K562 (cell line): ENCODE results near the gene FRRS1L. TPM values are rescaled to one million over a fixed set of nuclear protein-coding genes. Genes with fewer than 3 reads are reported as not detected.
A peak's percentile ranks its signal among the peaks of the same experiment; 100 is the strongest.

Source experiments
- ATAC-seq: fragments of 200-7000 bp; cut with Tn5 transposase; 3 replicates; pipeline ENCODE4 v1.9.1; 2020; ENCODE audit warnings: moderate library complexity
- BruUV-seq: library from RNA; stranded (reverse); fragments of 400-500 nt; replicated peaks from 2 replicates; lab custom pipeline; 2021; lab: Mats Ljungman, UMichigan
- CTCF ChIA-PET: fragments of 300-600 bp; formaldehyde crosslinking; extraction: SDS; loops from one replicate; lab custom pipeline; 2021; ENCODE audit warnings: low intra/inter-chr PET ratio; lab: Yijun Ruan, JAX
- POLR2A ChIA-PET: fragments of 300-600, 350-650 bp; sonication (Branson Sonifier 250); formaldehyde crosslinking; extraction: SDS; loops from one replicate; lab custom pipeline; 2021; ENCODE audit warnings: antibody characterized with exemption, inconsistent platforms; lab: Yijun Ruan, JAX
- DNase-seq, 4 experiments: peaks; one replicate each; pipeline versions ENCODE4 v3.0.0 to v3.0.0-alpha.2; 2011 to 2018; ENCODE audit warnings: low spot score in 3 of 4, mixed read lengths in 3 of 4; ENCODE audit errors: extremely low read depth in 1 of 4
- FAIRE-seq: peaks from 2 replicates; lab custom pipeline; 2011; peaks lifted over from hg19 to GRCh38; lab: Jason Lieb, UNC
- H2AFZ ChIP-seq: 2 replicates; pipeline ENCODE4 v1.6.0; 2011; ENCODE audit warnings: low read depth, low read length, control low read depth, inconsistent platforms
- H3K27ac ChIP-seq: fragments of 200-600 bp; 3 replicates; pipeline ENCODE4 v1.8.0; 2011; ENCODE audit warnings: low read depth, mild to moderate bottlenecking, control low read depth, inconsistent platforms, low read length, moderate library complexity, mixed read lengths; ENCODE audit errors: extremely low read depth
- H3K27me3 ChIP-seq, 2 experiments: fragments of 300-600 bp in 1 of 2; 2 replicates in 1 of 2; 3 replicates in 1 of 2; pipeline versions ENCODE4 v1.6.0 to v1.8.0; 2011; ENCODE audit warnings: inconsistent platforms in 2 of 2, low read length in 2 of 2, mild to moderate bottlenecking in 1 of 2, mixed read lengths in 1 of 2, moderate library complexity in 1 of 2; ENCODE audit not compliant: control insufficient read depth in 2 of 2, insufficient read depth in 2 of 2
- H3K36me3 ChIP-seq: fragments of 300-600 bp; 3 replicates; pipeline ENCODE4 v1.8.0; 2011; ENCODE audit warnings: mild to moderate bottlenecking, low read length, inconsistent platforms; ENCODE audit not compliant: control insufficient read depth, insufficient read depth
- H3K4me1 ChIP-seq, 2 experiments: fragments of 200-600 bp in 1 of 2; replicated peaks in 1 of 2; 2 replicates in 1 of 2; 3 replicates in 1 of 2; pipeline versions ENCODE4 v1.5.1 to v1.8.0; 2011; ENCODE audit warnings: inconsistent platforms in 2 of 2, low read length in 2 of 2, mild to moderate bottlenecking in 1 of 2, mixed read lengths in 1 of 2, moderate library complexity in 1 of 2; ENCODE audit not compliant: control insufficient read depth in 2 of 2, insufficient read depth in 2 of 2
- H3K4me2 ChIP-seq: 2 replicates; pipeline ENCODE4 v1.6.1; 2011; ENCODE audit warnings: low read length, control low read depth, inconsistent platforms, mixed read lengths; ENCODE audit not compliant: insufficient read depth
- H3K4me3 ChIP-seq: fragments of 200-600 bp; sonication (generic), shearing (Covaris generic); 2 replicates; pipeline ENCODE4 v1.5.1; 2016; ENCODE audit warnings: control low read depth, inconsistent platforms
- H3K79me2 ChIP-seq: fragments of 200-600 bp; 3 replicates; pipeline ENCODE4 v1.8.0; 2011; ENCODE audit warnings: low read length, inconsistent platforms; ENCODE audit not compliant: control insufficient read depth, insufficient read depth
- H3K9ac ChIP-seq, 2 experiments: 2 replicates each; pipeline versions ENCODE4 v1.6.0 to v1.6.1; 2011; ENCODE audit warnings: low read depth in 2 of 2, low read length in 2 of 2, control low read depth in 1 of 2, inconsistent platforms in 1 of 2, mild to moderate bottlenecking in 1 of 2, mixed read lengths in 1 of 2; ENCODE audit not compliant: insufficient read depth in 1 of 2
- H3K9me1 ChIP-seq: one replicate; pipeline ENCODE4 v1.6.0; 2011; ENCODE audit warnings: inconsistent platforms, mild to moderate bottlenecking, low read length, moderate library complexity; ENCODE audit not compliant: control insufficient read depth, insufficient read depth
- H3K9me3 ChIP-seq: replicated peaks from 2 replicates; pipeline ENCODE4 v1.5.1; 2011; ENCODE audit warnings: low read depth, low read length, inconsistent platforms; ENCODE audit not compliant: control insufficient read depth, insufficient read depth
- H4K20me1 ChIP-seq: replicated peaks from 2 replicates; pipeline ENCODE4 v1.6.1; 2011; ENCODE audit warnings: low read length, inconsistent platforms, mixed read lengths; ENCODE audit not compliant: control insufficient read depth, insufficient read depth
- ARID3B ChIP-seq: fragments of 250-450 bp; sonication (Bioruptor Pico); IDR thresholded peaks from 2 replicates; pipeline ENCODE4 v1.4.0; 2020; ENCODE audit warnings: borderline replicate concordance
- C11orf30 ChIP-seq: fragments of 450-650 bp; IDR thresholded peaks from 2 replicates; pipeline ENCODE4 v1.6.1; 2016; ENCODE audit warnings: low read depth, mild to moderate bottlenecking
- FIP1L1 ChIP-seq: fragments of 200-400 bp; formaldehyde crosslinking; IDR thresholded peaks from 2 replicates; pipeline ENCODE4 v1.6.1; 2018; ENCODE audit warnings: mild to moderate bottlenecking, low read depth, low read length; ENCODE audit not compliant: poor library complexity, severe bottlenecking
- MAFF ChIP-seq: IDR thresholded peaks from 2 replicates; pipeline ENCODE4 v1.6.1; 2012; ENCODE audit warnings: low read length, improper control_type of control experiment
- MAFG ChIP-seq: fragments of 450-650 bp; conservative IDR thresholded peaks from 2 replicates; pipeline ENCODE4 v1.6.1; 2016; ENCODE audit warnings: missing genetic modification characterization, missing compliant biosample characterization
- MAFK ChIP-seq: IDR thresholded peaks from 2 replicates; pipeline ENCODE4 v1.6.1; 2011; ENCODE audit warnings: low read length, improper control_type of control experiment
- NBN ChIP-seq: fragments of 450-650 bp; IDR thresholded peaks from 2 replicates; pipeline ENCODE4 v1.6.1; 2016; ENCODE audit warnings: low read depth, mild to moderate bottlenecking
- ZBTB34 ChIP-seq: fragments of 250-450 bp; sonication (Bioruptor Pico); IDR thresholded peaks from 2 replicates; pipeline ENCODE4 v1.8.0; 2021; ENCODE audit warnings: mild to moderate bottlenecking, moderate library complexity
- ZNF217 ChIP-seq: sonication (generic); formaldehyde crosslinking; IDR thresholded peaks from 2 replicates; pipeline ENCODE4 v1.8.0; 2022; ENCODE audit warnings: mild to moderate bottlenecking, missing genetic modification reagents
- ZNF316 ChIP-seq: fragments of 450-650 bp; IDR thresholded peaks from 2 replicates; pipeline ENCODE4 v1.6.1; 2016
- ZNF75A ChIP-seq: fragments of 450-650 bp; formaldehyde crosslinking; IDR thresholded peaks from 2 replicates; pipeline ENCODE4 v1.4.0; 2020; ENCODE audit warnings: mild to moderate bottlenecking
- WGBS: fragments of 100-300 bp; shearing (Covaris generic); methylation state at CpG from one replicate; pipeline ENCODE4 v1.1.6; 2016; ENCODE audit warnings: low coverage, mixed read lengths; ENCODE audit not compliant: insufficient coverage; ENCODE audit errors: missing lambda C conversion rate; 5-methylcytosine and 5-hydroxymethylcytosine counted together
- in situ Hi-C: fragments of 300-500 bp; cut with MboI; formaldehyde crosslinking; loops from 4 replicates; pipeline ENCODE4 v1.15.0; 2018; ENCODE audit warnings: inconsistent platforms, mixed read lengths
- intact Hi-C: fragments of 100-400 bp; cut with micrococcal nuclease; formaldehyde crosslinking; loops from 2 replicates; pipeline ENCODE4 v1.14.2; 2022
- polyA plus RNA-seq, 8 experiments: library from polyadenylated mRNA; depleted of rRNA in 4 of 8; stranded (reverse) in 5 of 8; unstranded in 3 of 8; fragments of >200 nt; fragmentation: Nextera tagmentation in 2 of 8; fragmentation: Illumina TruSeq in 1 of 8; extraction: Ambion mirVana in 2 of 8; extraction: Trizol in 1 of 8; gene quantifications; 2 replicates each; pipeline versions ENCODE4 v1.2.1 to v1.2.3, GENCODE V29; 2011 to 2014; ENCODE audit warnings: inconsistent platforms in 1 of 8, missing spikeins in 1 of 8
- total RNA-seq, 7 experiments: library from RNA; depleted of rRNA in 6 of 7; stranded (reverse); fragments of >200 nt in 6 of 7; fragmentation: Illumina TruSeq in 2 of 7; extraction: Trizol in 2 of 7; gene quantifications; 2 replicates each; pipeline versions ENCODE4 v1.2.1 to v1.2.3, GENCODE V29; 2011 to 2021; ENCODE audit warnings: low replicate concordance in 1 of 7
- TF ChIP-seq, protein P1 (sequence below): fragments of 250-450 bp; sonication (Bioruptor Pico); IDR thresholded peaks from 2 replicates; pipeline ENCODE4 v1.8.0; 2022; ENCODE audit warnings: inconsistent platforms

Gene FRRS1L
- total and polyA plus RNA-seq, 9 of the 15 experiments (the other 6 are each of a cell fraction or from before 2014, with no cell fraction given): under 0.01 to 0.04 (median 0.03) TPM; not detected in 5

GRCh38 chr9:109117856-109118807, 48.9 kb downstream of the FRRS1L start (continued):
- TF ChIP-seq ZNF75A (CRISPR knock-in tag) (no peak), ZNF217 (CRISPR knock-in tag) (no peak)
- TF ChIP-seq, all 486 proteins: peak for 65

DNA sequence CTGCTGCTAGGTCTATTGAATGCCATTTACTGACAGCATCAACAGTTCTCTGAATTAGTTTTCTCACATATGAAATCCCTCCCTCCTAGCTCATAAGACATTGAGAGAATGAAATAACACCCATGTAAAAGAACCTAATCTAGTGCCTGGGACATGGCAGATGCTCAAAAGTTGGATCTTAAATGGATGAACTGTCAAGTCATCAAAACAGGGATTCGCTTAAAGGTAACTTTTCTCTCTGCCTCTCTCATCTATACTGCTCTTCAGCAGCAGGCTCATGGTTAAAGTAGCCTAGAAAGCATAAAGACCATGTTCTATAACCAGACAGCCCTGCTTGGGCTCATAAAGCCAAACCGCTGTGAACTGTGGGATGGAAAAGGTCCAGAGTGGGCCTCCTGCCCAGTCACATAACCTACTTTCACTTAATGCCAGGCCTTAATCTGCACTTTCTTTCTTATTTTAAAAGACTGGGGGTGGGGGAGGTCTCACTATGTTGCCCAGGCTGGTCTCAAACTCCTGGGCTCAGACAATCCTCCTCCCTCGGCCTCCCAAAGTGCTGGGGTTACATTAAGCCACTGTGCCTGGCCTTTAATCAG, 51.0 kb downstream of the FRRS1L start:
- H3K4me2 ChIP-seq: peak overlapping the region; percentile 1; the same call in 1 of the 2 replicates
- no peaks in the 10 kb centered on the region for H3K9me3 ChIP-seq
- FAIRE-seq: no peak
- in situ Hi-C loops (no loop called here), intact Hi-C loops (loop anchor here (5.0 kb wide), 1 partner anchor 104 kb away; the partner anchor contains the start of gene CTNNAL1)
- no peaks in the 10 kb centered on the region for H3K27me3 ChIP-seq
- ChIA-PET CTCF (no interaction called here), POLR2A (interaction anchor here (5.9 kb wide), 1 partner anchor 7 kb away, joined by 48 read pairs; no protein-coding TSS in a partner anchor)
- H3K9ac ChIP-seq: no peak overlapping the region
- H4K20me1 ChIP-seq: peaks cover 25% of the 10 kb centered on the region; the same call in 1 of the 2 replicates
- DNase-seq: no peak
- peaks cover 88% of the 10 kb centered on the region for H3K79me2 ChIP-seq
- WGBS: 83% methylated on average over 3 of the region's 3 CpGs
- H3K4me3 ChIP-seq: no peak overlapping the region
- no peak overlapping the region for H3K27ac ChIP-seq
- H3K4me1 ChIP-seq: peaks cover 26 to 27% of the 10 kb centered on the region in 2 experiments; a peak in 4 of 5 replicates
- ATAC-seq: no peak
- H2AFZ ChIP-seq: no peak overlapping the region
- no peaks in the 10 kb centered on the region for H3K9me1 ChIP-seq
- peak; percentile 59 for TF ChIP-seq MAFK
- TF ChIP-seq C11orf30: peak; percentile 88
- TF ChIP-seq NBN: no peak
- peak; percentile 67 for TF ChIP-seq MAFF
- TF ChIP-seq ZNF316: peak; percentile 94
- TF ChIP-seq MAFG (tag): peak; percentile 68; the same call in 1 of the 2 replicates
- TF ChIP-seq, protein P1, sequence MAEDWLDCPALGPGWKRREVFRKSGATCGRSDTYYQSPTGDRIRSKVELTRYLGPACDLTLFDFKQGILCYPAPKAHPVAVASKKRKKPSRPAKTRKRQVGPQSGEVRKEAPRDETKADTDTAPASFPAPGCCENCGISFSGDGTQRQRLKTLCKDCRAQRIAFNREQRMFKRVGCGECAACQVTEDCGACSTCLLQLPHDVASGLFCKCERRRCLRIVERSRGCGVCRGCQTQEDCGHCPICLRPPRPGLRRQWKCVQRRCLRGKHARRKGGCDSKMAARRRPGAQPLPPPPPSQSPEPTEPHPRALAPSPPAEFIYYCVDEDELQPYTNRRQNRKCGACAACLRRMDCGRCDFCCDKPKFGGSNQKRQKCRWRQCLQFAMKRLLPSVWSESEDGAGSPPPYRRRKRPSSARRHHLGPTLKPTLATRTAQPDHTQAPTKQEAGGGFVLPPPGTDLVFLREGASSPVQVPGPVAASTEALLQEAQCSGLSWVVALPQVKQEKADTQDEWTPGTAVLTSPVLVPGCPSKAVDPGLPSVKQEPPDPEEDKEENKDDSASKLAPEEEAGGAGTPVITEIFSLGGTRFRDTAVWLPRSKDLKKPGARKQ (CRISPR knock-in tag): no peak
- TF ChIP-seq FIP1L1: no peak
- TF ChIP-seq ARID3B (CRISPR knock-in tag): no peak
- no peak for TF ChIP-seq ZBTB34 (CRISPR knock-in tag)
- no TSS peak for BruUV-seq
- H3K36me3 ChIP-seq: peaks cover 26% of the 10 kb centered on the region
